BJ (cell line): ENCODE results near the gene STYXL1. TPM values are rescaled to one million over a fixed set of nuclear protein-coding genes. Genes with fewer than 3 reads are reported as not detected.

Experiments
- CTCF ChIA-PET: fragments of 350-600 bp; formaldehyde crosslinking; extraction: SDS; loops from one replicate; lab custom pipeline; 2021; ENCODE audit warnings: antibody characterized with exemption, inconsistent platforms; lab: Yijun Ruan, JAX
- POLR2A ChIA-PET: fragments of 300-600 bp; sonication (Branson Sonifier 250); formaldehyde crosslinking; extraction: SDS; loops from one replicate; lab custom pipeline; 2021; ENCODE audit warnings: antibody characterized with exemption; lab: Charles Lee
- DNase-seq: peaks from one replicate; pipeline ENCODE4 v3.0.0-alpha.2; 2011; ENCODE audit warnings: low read depth
- H3K27me3 ChIP-seq: 2 replicates; pipeline ENCODE4 v1.6.0; 2011; ENCODE audit warnings: low read length; ENCODE audit not compliant: control insufficient read depth, insufficient read depth
- H3K36me3 ChIP-seq: 2 replicates; pipeline ENCODE4 v1.5.1; 2011; ENCODE audit warnings: low read length; ENCODE audit not compliant: control insufficient read depth, insufficient read depth
- H3K4me3 ChIP-seq: 2 replicates; pipeline ENCODE4 v1.5.1; 2011; ENCODE audit warnings: low read depth, mild to moderate bottlenecking, control low read depth, low read length
- polyA plus RNA-seq: library from polyadenylated mRNA; depleted of rRNA; stranded (reverse); fragments of >200 nt; gene quantifications from 2 replicates; pipeline ENCODE4 v1.2.3, GENCODE V29; 2011
- TF ChIP-seq, protein P1 (sequence below): IDR thresholded peaks from 2 replicates; pipeline ENCODE4 v1.5.1; 2011; ENCODE audit warnings: low read depth, mild to moderate bottlenecking, control low read depth, inconsistent platforms, low read length, moderate library complexity; ENCODE audit not compliant: insufficient read depth

STYXL1 gene
- polyA plus RNA-seq, 1 experiment, result 64.7 TPM

DNA sequence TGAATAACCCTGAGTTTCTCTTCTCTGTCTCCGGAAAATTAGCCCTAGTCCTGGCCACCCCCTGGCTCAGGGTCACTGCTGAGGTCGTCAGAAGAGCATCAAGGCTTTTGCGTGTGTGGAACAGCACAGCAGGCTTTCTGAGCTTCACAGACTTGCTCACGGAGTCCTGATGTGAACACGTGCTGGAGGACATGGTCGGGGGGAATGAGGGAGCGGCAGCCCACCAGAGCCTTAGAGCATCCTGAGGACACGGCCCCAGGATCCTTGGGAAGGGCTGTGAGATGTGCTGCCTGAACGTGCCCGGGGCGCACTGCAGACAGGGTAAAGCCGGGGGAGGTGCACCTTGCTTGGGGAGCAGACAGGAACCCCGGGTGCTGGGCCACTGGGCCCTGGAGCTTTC, 82.2 kb downstream of the STYXL1 start:
- TF ChIP-seq, protein P1, sequence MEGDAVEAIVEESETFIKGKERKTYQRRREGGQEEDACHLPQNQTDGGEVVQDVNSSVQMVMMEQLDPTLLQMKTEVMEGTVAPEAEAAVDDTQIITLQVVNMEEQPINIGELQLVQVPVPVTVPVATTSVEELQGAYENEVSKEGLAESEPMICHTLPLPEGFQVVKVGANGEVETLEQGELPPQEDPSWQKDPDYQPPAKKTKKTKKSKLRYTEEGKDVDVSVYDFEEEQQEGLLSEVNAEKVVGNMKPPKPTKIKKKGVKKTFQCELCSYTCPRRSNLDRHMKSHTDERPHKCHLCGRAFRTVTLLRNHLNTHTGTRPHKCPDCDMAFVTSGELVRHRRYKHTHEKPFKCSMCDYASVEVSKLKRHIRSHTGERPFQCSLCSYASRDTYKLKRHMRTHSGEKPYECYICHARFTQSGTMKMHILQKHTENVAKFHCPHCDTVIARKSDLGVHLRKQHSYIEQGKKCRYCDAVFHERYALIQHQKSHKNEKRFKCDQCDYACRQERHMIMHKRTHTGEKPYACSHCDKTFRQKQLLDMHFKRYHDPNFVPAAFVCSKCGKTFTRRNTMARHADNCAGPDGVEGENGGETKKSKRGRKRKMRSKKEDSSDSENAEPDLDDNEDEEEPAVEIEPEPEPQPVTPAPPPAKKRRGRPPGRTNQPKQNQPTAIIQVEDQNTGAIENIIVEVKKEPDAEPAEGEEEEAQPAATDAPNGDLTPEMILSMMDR, result no peak
- Histone ChIP-seq H3K27me3 (no peaks in the 10 kb centered on the region), H3K36me3 (0 out of 2 replicates have a peak, but pooled peaks cover 2% of the 10 kb centered on the region), H3K4me3 (no peak overlapping the region)
- no peak for DNase-seq
- ChIA-PET CTCF (no interaction called here), POLR2A (no interaction called here)

DNA sequence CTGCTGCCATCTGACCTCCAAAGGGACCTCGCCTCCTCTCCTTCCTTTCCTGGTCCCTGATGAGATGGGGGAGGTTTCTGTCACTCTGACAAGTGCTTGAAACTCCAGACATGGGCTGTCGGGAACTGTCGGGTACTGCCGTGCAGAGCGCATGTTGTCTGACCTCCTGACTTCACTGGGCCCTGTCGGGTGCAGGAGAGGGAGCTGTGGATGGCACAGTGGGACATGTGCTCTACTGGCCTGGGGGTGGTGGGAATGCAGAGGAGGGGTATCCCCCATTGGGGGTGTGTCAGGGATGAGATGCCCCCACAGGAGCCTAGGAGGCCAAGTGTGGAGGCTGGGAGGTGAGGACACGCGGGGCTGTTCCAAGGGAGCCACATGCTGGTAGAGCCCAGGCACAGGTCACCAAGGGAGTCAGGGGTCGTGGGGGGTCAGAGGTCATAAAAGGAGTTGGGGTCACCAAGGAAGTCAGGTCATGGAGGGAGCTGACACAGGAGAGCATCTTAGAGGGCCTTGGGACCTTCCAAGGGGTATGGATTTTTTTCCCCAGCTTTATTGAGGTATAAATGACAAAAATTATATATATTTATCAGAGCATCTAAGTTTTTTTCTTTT, 84.3 kb downstream of the STYXL1 start:
- peaks cover 2% of the 10 kb centered on the region; the same call in 1 of the 2 replicates for H3K36me3 ChIP-seq
- H3K27me3 ChIP-seq, result no peaks in the 10 kb centered on the region
- TF ChIP-seq, protein P1, result no peak
- no peak overlapping the region for H3K4me3 ChIP-seq
- ChIA-PET POLR2A (interaction anchor here (0.6 kb wide), 1 partner anchor 8 kb away, joined by 4 read pairs; no protein-coding TSS in a partner anchor), CTCF (interaction anchor here (0.6 kb wide), 1 partner anchor 21 kb away, joined by 4 read pairs; no protein-coding TSS in a partner anchor)
- no peak for DNase-seq

DNA sequence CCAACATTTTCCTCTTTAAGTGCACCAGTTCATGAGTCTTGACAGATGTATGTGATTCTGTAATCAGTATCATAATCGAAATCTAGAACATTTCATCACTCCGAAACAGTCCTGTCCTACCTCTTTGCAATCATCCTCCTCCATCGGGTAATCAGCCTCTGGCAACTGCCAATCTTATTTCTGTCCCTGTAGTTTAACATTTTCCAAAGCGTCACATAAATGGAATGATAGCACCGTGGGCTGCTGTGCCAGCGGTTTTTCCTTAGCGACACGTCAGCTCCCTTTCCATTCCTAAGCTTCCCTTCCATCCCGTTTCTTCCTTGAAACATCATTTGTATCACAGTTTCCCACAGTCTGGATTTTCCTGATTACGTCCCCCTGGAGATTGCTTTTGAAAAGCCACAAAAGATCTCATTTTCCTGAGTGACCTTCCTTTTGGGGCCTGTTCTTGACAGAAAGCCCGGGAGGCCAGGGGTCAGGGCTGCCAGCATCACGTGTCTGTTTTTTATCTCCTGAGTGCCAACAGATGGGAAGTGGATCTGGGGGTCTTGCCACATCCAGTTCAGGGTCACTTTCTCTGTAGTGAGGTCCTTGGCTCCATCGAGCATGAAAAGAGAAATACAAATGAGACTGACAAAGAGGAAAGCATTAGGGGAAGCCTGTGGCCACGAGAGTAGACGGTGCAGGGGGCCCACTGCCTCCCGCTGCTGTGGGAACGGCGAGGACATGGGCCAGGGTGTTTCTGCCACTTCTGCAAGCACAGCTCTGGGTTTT, 85.0 kb downstream of the STYXL1 start:
- ChIA-PET POLR2A (no interaction called here), CTCF (interaction anchor here (0.6 kb wide), 1 partner anchor 20 kb away, joined by 4 read pairs; no protein-coding TSS in a partner anchor)
- DNase-seq, result peak; percentile 49
- no peak overlapping the region for H3K4me3 ChIP-seq
- H3K36me3 ChIP-seq, result peaks cover 1% of the 10 kb centered on the region; the same call in 1 of the 2 replicates
- TF ChIP-seq, protein P1, result no peak
- H3K27me3 ChIP-seq, result no peaks in the 10 kb centered on the region

DNA sequence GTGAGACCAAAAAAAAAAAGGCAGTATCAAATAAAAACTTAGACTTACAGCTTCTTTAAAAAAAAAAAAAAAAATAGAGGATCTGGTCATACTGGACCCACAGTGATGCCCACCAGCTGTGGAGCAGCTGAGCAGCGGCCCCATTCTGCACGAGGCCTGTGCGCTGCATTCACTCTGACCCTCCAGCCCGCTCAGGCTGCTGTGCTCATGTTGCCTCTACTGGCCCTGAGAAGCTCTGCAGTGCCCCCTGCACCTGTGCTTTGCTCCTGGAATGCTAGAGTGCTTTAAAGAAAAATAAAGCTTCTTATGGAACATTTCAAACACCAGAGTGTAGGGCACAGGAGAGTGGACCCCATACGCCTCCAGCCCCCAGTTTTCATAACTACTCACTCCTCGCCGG, 86.6 kb downstream of the STYXL1 start:
- TF ChIP-seq, protein P1, result no peak
- Histone ChIP-seq H3K4me3 (no peak overlapping the region), H3K27me3 (no peaks in the 10 kb centered on the region), H3K36me3 (peaks cover 2% of the 10 kb centered on the region; the same call in 1 of the 2 replicates)
- ChIA-PET CTCF (no interaction called here), POLR2A (no interaction called here)
- no peak for DNase-seq

DNA sequence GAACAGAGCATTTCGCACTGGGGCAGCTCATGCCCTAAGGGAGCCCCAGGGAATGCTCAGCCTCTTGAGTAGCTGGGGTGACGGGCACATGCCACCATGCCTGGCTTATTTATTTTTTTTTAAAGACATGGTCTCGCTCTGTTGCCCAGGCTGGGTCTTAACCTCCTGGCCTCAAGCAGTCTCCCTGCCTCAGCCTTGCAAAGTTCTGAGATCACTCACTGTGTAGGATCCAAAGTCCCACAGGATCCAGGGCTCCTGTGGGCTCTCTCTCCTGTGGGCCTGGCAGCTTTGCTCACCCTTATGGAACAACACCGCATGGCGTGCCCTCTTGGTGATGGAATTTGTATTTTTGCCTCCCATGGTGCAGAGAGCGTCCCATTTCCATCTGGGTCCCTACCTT, 87.4 kb downstream of the STYXL1 start:
- TF ChIP-seq, protein P1, result no peak
- DNase-seq, result no peak
- peaks cover 6% of the 10 kb centered on the region for H3K36me3 ChIP-seq
- ChIA-PET POLR2A (no interaction called here), CTCF (no interaction called here)
- no peaks in the 10 kb centered on the region for H3K27me3 ChIP-seq
- no peak overlapping the region for H3K4me3 ChIP-seq
